WI38 (cell line): ENCODE measurements around the gene ADGRE3.
"Not testable (repeated sequence)": the region's sequence is repeated elsewhere in the genome, so short reads cannot be mapped to it uniquely, and the experiment has no call there.

ENCODE experiments used
- H3K4me3 ChIP-seq: 2 replicates; pipeline ENCODE4 v1.5.1; 2011; ENCODE audit warnings: low read depth, mild to moderate bottlenecking, control low read depth, low read length
- CTCF ChIP-seq: IDR thresholded peaks from 2 replicates; pipeline ENCODE4 v1.5.1; 2012; ENCODE audit warnings: low read depth, mild to moderate bottlenecking, control low read depth, low read length

The ADGRE3 gene

GRCh38 chr19:14649020-14649419 lies 25.6 kb downstream of the ADGRE3 start:
- no peak for TF ChIP-seq CTCF
- no peak overlapping the region for H3K4me3 ChIP-seq

GRCh38 chr19:14648506-14648905 lies 26.1 kb downstream of the ADGRE3 start:
- no peak overlapping the region for H3K4me3 ChIP-seq
- no peak for TF ChIP-seq CTCF

GRCh38 chr19:14639536-14640277 lies 34.9 kb downstream of the ADGRE3 start:
- no peak overlapping the region for H3K4me3 ChIP-seq
- TF ChIP-seq CTCF: no peak

- H3K4me3 ChIP-seq: no peak overlapping the region
- no peak for TF ChIP-seq CTCF
These were observed 42.4 kb downstream of the ADGRE3 start for GRCh38 chr19:14632286-14632685.

GRCh38 chr19:14629557-14629956 lies 45.1 kb downstream of the ADGRE3 start:
- H3K4me3 ChIP-seq: no peak overlapping the region
- no peak for TF ChIP-seq CTCF

- not testable (repeated sequence) for H3K4me3 ChIP-seq
These were observed 50.2 kb downstream of the ADGRE3 start for GRCh38 chr19:14624491-14624890.

GRCh38 chr19:14619404-14619803 lies 55.2 kb downstream of the ADGRE3 start:
- TF ChIP-seq CTCF: no peak
- no peak overlapping the region for H3K4me3 ChIP-seq

- TF ChIP-seq CTCF: no peak
- H3K4me3 ChIP-seq: no peak overlapping the region
These were observed 58.2 kb downstream of the ADGRE3 start for GRCh38 chr19:14616407-14616806.
